Neutrophil (primary cell): ENCODE measurements around the gene MSMO1.

Experiments
- H3K27ac ChIP-seq: fragments of 200-600 bp; sonication (generic); 2 replicates; pipeline ENCODE4 v1.5.1; 2016; ENCODE audit warnings: mild to moderate bottlenecking, moderate library complexity
- H3K27me3 ChIP-seq: fragments of 200-600 bp; sonication (generic); 2 replicates; pipeline ENCODE4 v1.6.0; 2016; ENCODE audit warnings: mild to moderate bottlenecking
- H3K36me3 ChIP-seq: fragments of 200-600 bp; sonication (generic); 2 replicates; pipeline ENCODE4 v1.5.1; 2017
- H3K4me1 ChIP-seq, 2 experiments: fragments of 200-600 bp in 1 of 2; sonication (generic) in 1 of 2; 1 replicate in 1 of 2; 2 replicates in 1 of 2; pipeline versions ENCODE4 v1.5.1 to v1.6.1; 2013 to 2016; ENCODE audit warnings: low read depth in 1 of 2, low read length in 1 of 2, mild to moderate bottlenecking in 1 of 2, moderate library complexity in 1 of 2; ENCODE audit not compliant: control insufficient read depth in 1 of 2, insufficient read depth in 1 of 2
- H3K4me3 ChIP-seq, 2 experiments: fragments of 200-600 bp in 1 of 2; sonication (generic) in 1 of 2; 1 replicate in 1 of 2; 2 replicates in 1 of 2; pipeline ENCODE4 v1.5.1; 2013 to 2016; ENCODE audit warnings: low read depth in 1 of 2, low read length in 1 of 2, mild to moderate bottlenecking in 1 of 2, moderate library complexity in 1 of 2
- H3K9me3 ChIP-seq: fragments of 200-600 bp; sonication (generic); 2 replicates; pipeline ENCODE4 v1.5.1; 2016
- CTCF ChIP-seq: fragments of 200-600 bp; sonication (generic); IDR thresholded peaks from 2 replicates; pipeline ENCODE4 v1.5.1; 2016; ENCODE audit warnings: antibody characterized with exemption

MSMO1 gene

GRCh38 chr4:165330071-165330470 is 2.6 kb downstream of the MSMO1 start:
- H3K36me3 ChIP-seq, result peaks cover 2% of the 10 kb centered on the region
- H3K9me3 ChIP-seq, result no peaks in the 10 kb centered on the region
- H3K4me3 ChIP-seq, result no peak overlapping the region
- H3K27ac ChIP-seq, result no peak overlapping the region
- no peaks in the 10 kb centered on the region for H3K27me3 ChIP-seq
- H3K4me1 ChIP-seq, result peaks cover 28 to 32% of the 10 kb centered on the region in 2 experiments
- no peak for TF ChIP-seq CTCF

GRCh38 chr4:165330666-165331065 is 3.2 kb downstream of the MSMO1 start:
- H3K27me3 ChIP-seq, result no peaks in the 10 kb centered on the region
- no peaks in the 10 kb centered on the region for H3K36me3 ChIP-seq
- H3K27ac ChIP-seq, result no peak overlapping the region
- no peak for TF ChIP-seq CTCF
- H3K9me3 ChIP-seq, result no peaks in the 10 kb centered on the region
- no peak overlapping the region for H3K4me3 ChIP-seq
- peaks cover 23 to 28% of the 10 kb centered on the region in 2 experiments for H3K4me1 ChIP-seq

GRCh38 chr4:165331359-165331758 is 3.9 kb downstream of the MSMO1 start:
- Histone ChIP-seq H3K4me3 (no peak overlapping the region), H3K27ac (no peak overlapping the region)

GRCh38 chr4:165331823-165332222 is 4.4 kb downstream of the MSMO1 start:
- Histone ChIP-seq H3K27ac (no peak overlapping the region), H3K4me3 (no peak overlapping the region), H3K9me3 (no peaks in the 10 kb centered on the region), H3K36me3 (no peaks in the 10 kb centered on the region), H3K4me1 (peaks cover 13 to 16% of the 10 kb centered on the region in 2 experiments), H3K27me3 (no peaks in the 10 kb centered on the region)
- TF ChIP-seq CTCF, result no peak

More at GRCh38 chr4:165331359-165331758, 3.9 kb downstream of the MSMO1 start:
- Histone ChIP-seq H3K4me1 (peaks cover 17 to 21% of the 10 kb centered on the region in 2 experiments), H3K27me3 (no peaks in the 10 kb centered on the region), H3K9me3 (no peaks in the 10 kb centered on the region), H3K36me3 (no peaks in the 10 kb centered on the region)
- no peak for TF ChIP-seq CTCF

GRCh38 chr4:165332502-165332901 is 5.0 kb downstream of the MSMO1 start:
- no peaks in the 10 kb centered on the region for H3K36me3 ChIP-seq
- peaks cover 13 to 15% of the 10 kb centered on the region in 2 experiments for H3K4me1 ChIP-seq
- H3K27me3 ChIP-seq, result no peaks in the 10 kb centered on the region
- TF ChIP-seq CTCF, result no peak
- no peak overlapping the region for H3K4me3 ChIP-seq
- H3K27ac ChIP-seq, result no peak overlapping the region
- H3K9me3 ChIP-seq, result no peaks in the 10 kb centered on the region

GRCh38 chr4:165335163-165335703 is 7.8 kb downstream of the MSMO1 start:
- H3K4me3 ChIP-seq, result no peak overlapping the region
- H3K9me3 ChIP-seq, result no peaks in the 10 kb centered on the region
- TF ChIP-seq CTCF, result no peak
- no peaks in the 10 kb centered on the region for H3K27me3 ChIP-seq
- peaks cover 12% of the 10 kb centered on the region for H3K36me3 ChIP-seq
- no peaks in the 10 kb centered on the region for H3K4me1 ChIP-seq
- no peak overlapping the region for H3K27ac ChIP-seq
